ENCODE data around the gene ANTXRL. TPM values are rescaled to one million over a fixed set of nuclear protein-coding genes. Genes with fewer than 3 reads are reported as not detected.
"Not testable (repeated sequence)": the region's sequence is repeated elsewhere in the genome, so short reads cannot be mapped to it uniquely, and the experiment has no call there.

Gene ANTXRL
- total RNA-seq, 1 donor from 2014 or later = not detected

GRCh38 chr10:46307281-46308112, 20.7 kb downstream of the ANTXRL start:
- no peak for DNase-seq (ENCODE audit: low read depth in 2 of 2)

GRCh38 chr10:46308113-46308415, 21.3 kb downstream of the ANTXRL start:
- no peak for DNase-seq (ENCODE audit: low read depth in 2 of 2)

- peak in 1 of 2 donors; percentile 68 for DNase-seq (ENCODE audit: low read depth in 2 of 2)
Observed at GRCh38 chr10:46308666-46309450, 22.1 kb downstream of the ANTXRL start.

GRCh38 chr10:46309511-46310142, 22.8 kb downstream of the ANTXRL start:
- DNase-seq (ENCODE audit: low read depth in 2 of 2) = no peak

- no peak for DNase-seq (ENCODE audit: low read depth in 2 of 2)
Observed at GRCh38 chr10:46310143-46310514, 23.3 kb downstream of the ANTXRL start.

- no peak for DNase-seq (ENCODE audit: low read depth in 2 of 2)
Observed at GRCh38 chr10:46310851-46311250, 24.1 kb downstream of the ANTXRL start.

GRCh38 chr10:46311501-46311951, 24.7 kb downstream of the ANTXRL start:
- DNase-seq (ENCODE audit: low read depth in 2 of 2) = no peak

GRCh38 chr10:46311961-46312431, 25.2 kb downstream of the ANTXRL start:
- DNase-seq (ENCODE audit: low read depth in 2 of 2) = not testable (repeated sequence)

- no peak for DNase-seq (ENCODE audit: low read depth in 2 of 2)
Observed at GRCh38 chr10:46312953-46313352, 26.2 kb downstream of the ANTXRL start.

- DNase-seq (ENCODE audit: low read depth in 2 of 2) = no peak
Observed at GRCh38 chr10:46314071-46314470, 27.3 kb downstream of the ANTXRL start.

GRCh38 chr10:46315071-46315860, 28.5 kb downstream of the ANTXRL start:
- DNase-seq (ENCODE audit: low read depth in 2 of 2) = peak; percentile 28 to 30

GRCh38 chr10:46317370-46317769, 30.6 kb downstream of the ANTXRL start:
- DNase-seq (ENCODE audit: low read depth in 2 of 2) = no peak

- DNase-seq (ENCODE audit: low read depth in 2 of 2) = no peak
Observed at GRCh38 chr10:46317889-46318288, 31.1 kb downstream of the ANTXRL start.

GRCh38 chr10:46318799-46319198, 32.0 kb downstream of the ANTXRL start:
- peak in 1 of 2 donors; percentile 47 for DNase-seq (ENCODE audit: low read depth in 2 of 2)

GRCh38 chr10:46319389-46319788, 32.6 kb downstream of the ANTXRL start:
- DNase-seq (ENCODE audit: low read depth in 2 of 2) = no peak

GRCh38 chr10:46321770-46322169, 35.0 kb downstream of the ANTXRL start:
- no peak for DNase-seq (ENCODE audit: low read depth in 2 of 2)

- DNase-seq (ENCODE audit: low read depth in 2 of 2) = no peak
Observed at GRCh38 chr10:46323176-46323575, 36.4 kb downstream of the ANTXRL start.

GRCh38 chr10:46325021-46325420, 38.2 kb downstream of the ANTXRL start:
- DNase-seq (ENCODE audit: low read depth in 2 of 2) = peak in 1 of 2 donors; percentile 39

GRCh38 chr10:46326066-46326465, 39.3 kb downstream of the ANTXRL start:
- no peak for DNase-seq (ENCODE audit: low read depth in 2 of 2)

- no peak for DNase-seq (ENCODE audit: low read depth in 2 of 2)
Observed at GRCh38 chr10:46326971-46327370, 40.2 kb downstream of the ANTXRL start.

- no peak for DNase-seq (ENCODE audit: low read depth in 2 of 2)
Observed at GRCh38 chr10:46327685-46328084, 40.9 kb downstream of the ANTXRL start.
